ENCODE measurements around the gene PNPLA6.

PNPLA6 gene

GRCh38 chr19:7489609-7490044 lies 45.9 kb upstream of the PNPLA6 start:
- H3K4me1 ChIP-seq (ENCODE audit: control insufficient read depth in 2 of 2, insufficient read depth in 1 of 2, low read depth in 1 of 2, low read length in 2 of 2): peaks cover 3 to 4% of the 10 kb centered on the region in 2 donors
- no peaks in the 10 kb centered on the region for H3K36me3 ChIP-seq (replicated peaks in 1 of 2; ENCODE audit: control insufficient read depth in 2 of 2, insufficient read depth in 2 of 2, low read length in 2 of 2)
- no peak overlapping the region for H3K14ac ChIP-seq (ENCODE audit: low read length)
- H4K8ac ChIP-seq (ENCODE audit: low read depth, low read length): no peak overlapping the region
- no peak overlapping the region for H3K23ac ChIP-seq (ENCODE audit: low read depth, low read length, poor library complexity)
- no peak for DNase-seq (ENCODE audit: low spot score)
- H3K27me3 ChIP-seq (ENCODE audit: control insufficient read depth in 3 of 3, insufficient read depth in 3 of 3, low read depth in 1 of 3, low read length in 3 of 3): no peaks in the 10 kb centered on the region
- H3K79me1 ChIP-seq (ENCODE audit: low read depth, low read length): peaks cover 1% of the 10 kb centered on the region
- H4K91ac ChIP-seq (ENCODE audit: low read depth, low read length, poor library complexity): no peak overlapping the region
- no peak overlapping the region for H2AK5ac ChIP-seq (ENCODE audit: low read depth, low read length)
- no peak overlapping the region for H2BK12ac ChIP-seq (ENCODE audit: low read length)
- no peak overlapping the region for H3K4me2 ChIP-seq (ENCODE audit: insufficient read depth, low read length, poor library complexity, severe bottlenecking)
- no peak overlapping the region for H3K4ac ChIP-seq (ENCODE audit: low read length)
- H2BK5ac ChIP-seq (ENCODE audit: low read length): no peak overlapping the region
- no CpG with 5 or more reads among the region's 11 CpGs for WGBS, 2 donors (ENCODE audit: extremely low coverage in 2 of 2, insufficient read length in 2 of 2, insufficient replicate concordance in 1 of 2)
- H2BK15ac ChIP-seq (ENCODE audit: low read length): peak overlapping the region; percentile 12
- no peak overlapping the region for H3K9ac ChIP-seq (ENCODE audit: low read depth, low read length, poor library complexity)
- no peak overlapping the region for H3K27ac ChIP-seq (replicated peaks; ENCODE audit: low read length)
- no peak overlapping the region for H2AFZ ChIP-seq (ENCODE audit: low read length)
- H2BK120ac ChIP-seq (ENCODE audit: low read depth, low read length): no peak overlapping the region
- H3K4me3 ChIP-seq (ENCODE audit: low read length in 2 of 2): no peak overlapping the region
- H3K18ac ChIP-seq (ENCODE audit: low read length): no peak overlapping the region
- no peaks in the 10 kb centered on the region for H3K9me3 ChIP-seq (replicated peaks in 1 of 2; ENCODE audit: control insufficient read depth in 2 of 2, insufficient read depth in 1 of 2, low read depth in 1 of 2, low read length in 2 of 2)

- Histone ChIP-seq H2BK15ac (ENCODE audit: low read length) (no peak overlapping the region), H2BK120ac (ENCODE audit: low read depth, low read length) (no peak overlapping the region), H3K9ac (ENCODE audit: low read depth, low read length, poor library complexity) (no peak overlapping the region), H3K18ac (ENCODE audit: low read length) (no peak overlapping the region), H3K4me1 (ENCODE audit: control insufficient read depth in 2 of 2, insufficient read depth in 1 of 2, low read depth in 1 of 2, low read length in 2 of 2) (peaks cover 4 to 7% of the 10 kb centered on the region in 2 donors), H3K23ac (ENCODE audit: low read depth, low read length, poor library complexity) (no peak overlapping the region), H3K79me1 (ENCODE audit: low read depth, low read length) (no peaks in the 10 kb centered on the region), H2BK12ac (ENCODE audit: low read length) (no peak overlapping the region), H3K36me3 (replicated peaks in 1 of 2; ENCODE audit: control insufficient read depth in 2 of 2, insufficient read depth in 2 of 2, low read length in 2 of 2) (no peaks in the 10 kb centered on the region), H3K4me3 (ENCODE audit: low read length in 2 of 2) (no peak overlapping the region), H2AFZ (ENCODE audit: low read length) (no peak overlapping the region), H4K91ac (ENCODE audit: low read depth, low read length, poor library complexity) (no peak overlapping the region), H3K9me3 (replicated peaks in 1 of 2; ENCODE audit: control insufficient read depth in 2 of 2, insufficient read depth in 1 of 2, low read depth in 1 of 2, low read length in 2 of 2) (no peaks in the 10 kb centered on the region), H2BK5ac (ENCODE audit: low read length) (no peak overlapping the region), H3K14ac (ENCODE audit: low read length) (no peak overlapping the region), H3K27ac (replicated peaks; ENCODE audit: low read length) (no peak overlapping the region), H4K8ac (ENCODE audit: low read depth, low read length) (no peak overlapping the region), H3K4me2 (ENCODE audit: insufficient read depth, low read length, poor library complexity, severe bottlenecking) (no peak overlapping the region), H3K27me3 (ENCODE audit: control insufficient read depth in 3 of 3, insufficient read depth in 3 of 3, low read depth in 1 of 3, low read length in 3 of 3) (no peaks in the 10 kb centered on the region), H2AK5ac (ENCODE audit: low read depth, low read length) (no peak overlapping the region), H3K4ac (ENCODE audit: low read length) (no peak overlapping the region)
- no peak for DNase-seq (ENCODE audit: low spot score)
- no CpG with 5 or more reads among the region's 4 CpGs for WGBS, 2 donors (ENCODE audit: extremely low coverage in 2 of 2, insufficient read length in 2 of 2, insufficient replicate concordance in 1 of 2)
These were observed 43.4 kb upstream of the PNPLA6 start for GRCh38 chr19:7492142-7492541.

- H3K9ac ChIP-seq (ENCODE audit: low read depth, low read length, poor library complexity): no peak overlapping the region
- H3K4me1 ChIP-seq (ENCODE audit: control insufficient read depth in 2 of 2, insufficient read depth in 1 of 2, low read depth in 1 of 2, low read length in 2 of 2): peaks cover 4 to 7% of the 10 kb centered on the region in 2 donors
- no peaks in the 10 kb centered on the region for H3K27me3 ChIP-seq (ENCODE audit: control insufficient read depth in 3 of 3, insufficient read depth in 3 of 3, low read depth in 1 of 3, low read length in 3 of 3)
- no peak overlapping the region for H3K18ac ChIP-seq (ENCODE audit: low read length)
- no peak overlapping the region for H4K8ac ChIP-seq (ENCODE audit: low read depth, low read length)
- H2BK12ac ChIP-seq (ENCODE audit: low read length): no peak overlapping the region
- H3K14ac ChIP-seq (ENCODE audit: low read length): no peak overlapping the region
- no peak overlapping the region for H2BK120ac ChIP-seq (ENCODE audit: low read depth, low read length)
- H3K23ac ChIP-seq (ENCODE audit: low read depth, low read length, poor library complexity): no peak overlapping the region
- H3K27ac ChIP-seq (replicated peaks; ENCODE audit: low read length): no peak overlapping the region
- no peaks in the 10 kb centered on the region for H3K36me3 ChIP-seq (replicated peaks in 1 of 2; ENCODE audit: control insufficient read depth in 2 of 2, insufficient read depth in 2 of 2, low read length in 2 of 2)
- no peak overlapping the region for H4K91ac ChIP-seq (ENCODE audit: low read depth, low read length, poor library complexity)
- no peaks in the 10 kb centered on the region for H3K9me3 ChIP-seq (replicated peaks in 1 of 2; ENCODE audit: control insufficient read depth in 2 of 2, insufficient read depth in 1 of 2, low read depth in 1 of 2, low read length in 2 of 2)
- peak overlapping the region; percentile 10 for H2AK5ac ChIP-seq (ENCODE audit: low read depth, low read length)
- H2BK5ac ChIP-seq (ENCODE audit: low read length): no peak overlapping the region
- no peak overlapping the region for H3K4me2 ChIP-seq (ENCODE audit: insufficient read depth, low read length, poor library complexity, severe bottlenecking)
- DNase-seq (ENCODE audit: low spot score): no peak
- H3K79me1 ChIP-seq (ENCODE audit: low read depth, low read length): no peaks in the 10 kb centered on the region
- H3K4ac ChIP-seq (ENCODE audit: low read length): no peak overlapping the region
- no peak overlapping the region for H3K4me3 ChIP-seq (ENCODE audit: low read length in 2 of 2)
- H2BK15ac ChIP-seq (ENCODE audit: low read length): no peak overlapping the region
- H2AFZ ChIP-seq (ENCODE audit: low read length): no peak overlapping the region
- no CpG with 5 or more reads among the region's 11 CpGs for WGBS, 2 donors (ENCODE audit: extremely low coverage in 2 of 2, insufficient read length in 2 of 2, insufficient replicate concordance in 1 of 2)
These were observed 43.0 kb upstream of the PNPLA6 start for GRCh38 chr19:7492558-7492957.

DNA sequence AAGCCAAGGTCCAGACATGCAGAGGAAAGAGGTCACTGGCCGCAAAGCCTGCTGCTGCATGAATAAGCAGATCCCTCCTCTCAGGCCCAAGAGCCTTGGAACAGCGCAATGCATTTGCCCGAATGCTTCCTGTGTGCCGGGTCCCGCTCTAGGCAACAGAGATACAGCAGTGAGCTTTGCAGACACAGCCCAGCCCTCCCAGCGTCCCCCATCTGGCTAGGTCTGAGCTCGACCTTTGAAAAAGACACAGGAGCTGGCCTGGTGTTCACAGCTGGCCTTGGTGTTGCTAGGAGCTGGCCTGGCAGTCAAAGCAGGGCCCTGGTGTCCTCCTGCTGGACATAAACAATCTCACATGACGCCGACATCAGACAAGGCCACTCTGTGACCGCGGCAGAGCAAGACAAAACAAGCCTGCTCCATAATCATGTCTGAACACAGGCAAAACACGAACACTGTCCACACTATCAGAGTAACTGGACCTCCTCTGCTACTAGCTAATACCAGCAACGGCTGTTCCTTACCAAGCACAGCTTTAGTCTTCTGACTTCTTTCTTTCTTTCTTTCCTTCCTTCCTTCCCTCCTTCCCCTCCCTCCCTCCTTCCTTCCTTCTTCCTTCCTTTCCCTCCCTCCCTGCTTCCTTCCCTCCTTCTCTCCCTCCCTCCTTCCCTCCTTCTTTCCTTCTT lies 41.0 kb upstream of the PNPLA6 start:
- no CpG with 5 or more reads among the region's 13 CpGs for WGBS, 2 donors (ENCODE audit: extremely low coverage in 2 of 2, insufficient read length in 2 of 2, insufficient replicate concordance in 1 of 2)
- H3K9ac ChIP-seq (ENCODE audit: low read depth, low read length, poor library complexity): no peak overlapping the region
- H2BK12ac ChIP-seq (ENCODE audit: low read length): no peak overlapping the region
- H4K8ac ChIP-seq (ENCODE audit: low read depth, low read length): no peak overlapping the region
- H3K79me1 ChIP-seq (ENCODE audit: low read depth, low read length): no peaks in the 10 kb centered on the region
- H3K4ac ChIP-seq (ENCODE audit: low read length): no peak overlapping the region
- H3K14ac ChIP-seq (ENCODE audit: low read length): no peak overlapping the region
- no peaks in the 10 kb centered on the region for H3K36me3 ChIP-seq (replicated peaks in 1 of 2; ENCODE audit: control insufficient read depth in 2 of 2, insufficient read depth in 2 of 2, low read length in 2 of 2)
- H3K4me3 ChIP-seq (ENCODE audit: low read length in 2 of 2): peak overlapping the region in 1 of 2 donors; percentile 14
- H4K91ac ChIP-seq (ENCODE audit: low read depth, low read length, poor library complexity): no peak overlapping the region
- H3K18ac ChIP-seq (ENCODE audit: low read length): no peak overlapping the region
- H3K27ac ChIP-seq (replicated peaks; ENCODE audit: low read length): no peak overlapping the region
- H3K27me3 ChIP-seq (ENCODE audit: control insufficient read depth in 3 of 3, insufficient read depth in 3 of 3, low read depth in 1 of 3, low read length in 3 of 3): no peaks in the 10 kb centered on the region
- DNase-seq (ENCODE audit: low spot score): no peak
- H3K4me1 ChIP-seq (ENCODE audit: control insufficient read depth in 2 of 2, insufficient read depth in 1 of 2, low read depth in 1 of 2, low read length in 2 of 2): peaks cover under 1 to 4% of the 10 kb centered on the region in 2 donors
- H2BK15ac ChIP-seq (ENCODE audit: low read length): no peak overlapping the region
- H3K4me2 ChIP-seq (ENCODE audit: insufficient read depth, low read length, poor library complexity, severe bottlenecking): no peak overlapping the region
- no peak overlapping the region for H2BK120ac ChIP-seq (ENCODE audit: low read depth, low read length)
- H2AK5ac ChIP-seq (ENCODE audit: low read depth, low read length): no peak overlapping the region
- H3K23ac ChIP-seq (ENCODE audit: low read depth, low read length, poor library complexity): peak overlapping the region; percentile 4
- no peaks in the 10 kb centered on the region for H3K9me3 ChIP-seq (replicated peaks in 1 of 2; ENCODE audit: control insufficient read depth in 2 of 2, insufficient read depth in 1 of 2, low read depth in 1 of 2, low read length in 2 of 2)
- H2BK5ac ChIP-seq (ENCODE audit: low read length): no peak overlapping the region
- peak overlapping the region; percentile 71 for H2AFZ ChIP-seq (ENCODE audit: low read length)
